Measurements from ENCODE around the gene LEPR. TPM values are rescaled to one million over a fixed set of nuclear protein-coding genes. Genes with fewer than 3 reads are reported as not detected.

The LEPR gene
- total and polyA plus RNA-seq, 8 donors, result 16.6 to 47.7 (median 34.8) TPM

DNA sequence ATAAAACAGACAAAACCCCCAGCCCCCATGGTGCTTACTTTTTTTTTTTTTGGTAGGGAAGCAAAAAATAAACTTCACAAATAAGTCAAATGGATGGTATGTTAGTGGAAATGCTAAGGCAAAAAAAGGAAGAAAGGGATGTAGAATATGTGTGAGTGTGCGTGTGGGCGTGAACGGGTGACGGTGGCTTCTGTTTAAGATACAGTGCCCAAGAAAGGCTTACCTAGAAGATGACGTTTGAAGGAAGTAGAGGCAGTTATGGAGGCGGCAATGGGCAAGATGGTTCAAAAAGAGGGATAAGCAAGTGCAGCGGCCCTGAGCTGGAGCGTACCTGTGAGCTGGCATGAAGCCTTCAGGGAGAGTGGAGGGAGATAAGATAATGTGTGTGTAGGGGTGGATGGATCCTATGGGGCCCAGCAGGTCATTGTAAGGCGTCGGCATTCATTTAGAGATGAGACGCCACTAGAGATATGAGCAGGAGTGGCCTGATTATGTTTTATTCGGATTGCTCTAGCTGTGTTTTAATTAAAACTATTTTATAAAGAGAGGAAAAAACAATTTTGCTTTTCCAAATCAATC lies 19.9 kb downstream of the LEPR start:
- ATAC-seq, result no peak

DNA sequence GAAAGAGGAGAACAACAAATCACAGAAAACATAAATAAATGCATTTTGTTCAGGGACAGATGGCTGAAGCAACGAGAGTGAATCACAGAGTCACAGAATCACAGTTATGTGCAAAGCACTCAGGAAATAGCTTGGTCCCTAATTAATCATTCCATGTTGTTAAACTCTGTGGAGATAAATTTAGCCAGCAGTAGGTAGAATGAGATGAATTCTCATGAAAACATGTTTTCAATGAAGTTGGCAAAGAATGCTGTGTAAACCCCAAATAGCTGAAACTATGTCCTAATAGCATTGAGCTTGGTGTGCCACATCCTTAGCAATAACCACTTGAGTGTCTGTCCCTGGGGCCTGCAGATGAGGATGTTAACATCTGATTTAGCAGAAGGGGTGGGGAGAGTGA lies 20.4 kb downstream of the LEPR start:
- TF ChIP-seq, protein P1, sequence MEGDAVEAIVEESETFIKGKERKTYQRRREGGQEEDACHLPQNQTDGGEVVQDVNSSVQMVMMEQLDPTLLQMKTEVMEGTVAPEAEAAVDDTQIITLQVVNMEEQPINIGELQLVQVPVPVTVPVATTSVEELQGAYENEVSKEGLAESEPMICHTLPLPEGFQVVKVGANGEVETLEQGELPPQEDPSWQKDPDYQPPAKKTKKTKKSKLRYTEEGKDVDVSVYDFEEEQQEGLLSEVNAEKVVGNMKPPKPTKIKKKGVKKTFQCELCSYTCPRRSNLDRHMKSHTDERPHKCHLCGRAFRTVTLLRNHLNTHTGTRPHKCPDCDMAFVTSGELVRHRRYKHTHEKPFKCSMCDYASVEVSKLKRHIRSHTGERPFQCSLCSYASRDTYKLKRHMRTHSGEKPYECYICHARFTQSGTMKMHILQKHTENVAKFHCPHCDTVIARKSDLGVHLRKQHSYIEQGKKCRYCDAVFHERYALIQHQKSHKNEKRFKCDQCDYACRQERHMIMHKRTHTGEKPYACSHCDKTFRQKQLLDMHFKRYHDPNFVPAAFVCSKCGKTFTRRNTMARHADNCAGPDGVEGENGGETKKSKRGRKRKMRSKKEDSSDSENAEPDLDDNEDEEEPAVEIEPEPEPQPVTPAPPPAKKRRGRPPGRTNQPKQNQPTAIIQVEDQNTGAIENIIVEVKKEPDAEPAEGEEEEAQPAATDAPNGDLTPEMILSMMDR (IDR thresholded peaks at IDR 0.05), result no peak
- Histone ChIP-seq H3K27ac (no peak overlapping the region), H3K36me3 (peaks cover 0 to 2% of the 10 kb centered on the region in 2 donors), H3K9me3 (no peaks in the 10 kb centered on the region), H3K4me3 (no peak overlapping the region), H3K27me3 (no peaks in the 10 kb centered on the region), H3K4me1 (no peaks in the 10 kb centered on the region)
- intact Hi-C loops (cut with DNase I), result no loop called here
- ATAC-seq (no peak), DNase-seq (no peak)

More for the DNA sequence above, 19.9 kb downstream of the LEPR start:
- no peaks in the 10 kb centered on the region for H3K9me3 ChIP-seq
- H3K27ac ChIP-seq, result no peak overlapping the region
- H3K4me1 ChIP-seq, result no peaks in the 10 kb centered on the region
- intact Hi-C loops (cut with DNase I), result no loop called here
- DNase-seq, result no peak
- peaks cover 0 to 7% of the 10 kb centered on the region in 2 donors for H3K36me3 ChIP-seq
- no peaks in the 10 kb centered on the region for H3K27me3 ChIP-seq
- no peak overlapping the region for H3K4me3 ChIP-seq
- TF ChIP-seq, protein P1 (IDR thresholded peaks at IDR 0.05), result no peak

DNA sequence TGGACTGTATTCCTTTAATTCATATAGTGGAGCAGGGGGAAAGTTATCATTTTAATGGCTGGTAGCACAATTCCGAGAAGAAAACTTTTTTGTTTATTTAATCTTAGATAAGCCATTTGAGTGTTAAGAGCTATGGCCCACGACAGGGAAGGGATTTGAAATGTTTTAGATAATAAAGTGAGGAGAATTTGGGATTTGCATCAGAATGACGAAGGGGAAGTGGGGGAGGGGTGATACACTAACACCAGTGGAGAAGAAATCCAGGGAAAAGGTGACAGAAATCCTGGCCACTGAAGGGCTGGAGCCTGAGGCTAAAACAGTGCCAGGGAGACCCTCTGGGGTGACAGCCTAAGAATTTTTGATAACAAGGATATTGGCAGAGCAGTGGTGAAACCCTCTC lies 21.0 kb downstream of the LEPR start:
- Histone ChIP-seq H3K4me3 (no peak overlapping the region), H3K27ac (no peak overlapping the region), H3K9me3 (no peaks in the 10 kb centered on the region), H3K27me3 (no peaks in the 10 kb centered on the region), H3K4me1 (no peaks in the 10 kb centered on the region), H3K36me3 (no peaks in the 10 kb centered on the region)
- TF ChIP-seq, protein P1 (IDR thresholded peaks at IDR 0.05), result no peak
- DNase-seq (no peak), ATAC-seq (no peak)
- intact Hi-C loops (cut with DNase I), result no loop called here

DNA sequence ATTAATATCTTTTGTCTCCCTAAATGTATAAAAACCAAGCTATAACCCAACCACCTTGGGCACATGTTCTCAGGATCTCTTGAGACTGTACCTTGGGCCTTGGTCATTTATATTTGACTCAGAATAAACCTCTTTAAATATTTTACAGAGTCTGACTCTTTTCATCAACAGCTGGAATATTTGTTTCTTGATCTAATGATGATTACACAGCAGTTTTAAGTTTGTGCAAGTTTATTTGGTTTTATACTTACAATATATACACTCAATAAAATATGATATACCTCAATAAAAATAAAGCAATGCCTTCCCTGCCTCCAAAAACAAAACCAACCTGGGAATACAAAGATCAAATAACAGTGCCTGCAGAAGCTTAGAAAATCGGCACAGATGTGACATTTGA lies 22.0 kb downstream of the LEPR start:
- Histone ChIP-seq H3K27me3 (no peaks in the 10 kb centered on the region), H3K4me3 (no peak overlapping the region), H3K27ac (no peak overlapping the region), H3K9me3 (no peaks in the 10 kb centered on the region), H3K4me1 (no peaks in the 10 kb centered on the region), H3K36me3 (no peaks in the 10 kb centered on the region)
- intact Hi-C loops (cut with DNase I), result no loop called here
- DNase-seq (no peak), ATAC-seq (no peak)
- TF ChIP-seq, protein P1 (IDR thresholded peaks at IDR 0.05), result no peak

DNA sequence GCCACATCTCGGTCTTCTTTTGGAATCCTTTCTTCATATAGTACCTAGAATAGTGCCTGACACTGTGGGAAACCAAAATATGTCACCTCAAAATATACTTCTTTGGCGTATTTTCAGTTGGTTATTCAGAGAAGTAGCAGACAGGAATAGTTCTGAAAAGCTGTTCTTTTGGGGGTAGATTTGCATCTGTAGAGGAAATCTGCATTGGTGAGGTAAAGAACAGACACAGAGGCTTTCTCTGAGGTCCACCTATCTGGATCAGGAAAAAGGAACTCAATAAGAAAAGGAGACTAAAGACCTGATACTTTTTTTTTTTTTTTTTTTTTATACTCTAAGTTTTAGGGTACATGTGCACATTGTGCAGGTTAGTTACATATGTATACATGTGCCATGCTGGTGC lies 23.2 kb downstream of the LEPR start:
- Histone ChIP-seq H3K27me3 (no peaks in the 10 kb centered on the region), H3K9me3 (no peaks in the 10 kb centered on the region), H3K36me3 (no peaks in the 10 kb centered on the region), H3K4me3 (no peak overlapping the region), H3K27ac (no peak overlapping the region), H3K4me1 (no peaks in the 10 kb centered on the region)
- ATAC-seq (no peak), DNase-seq (no peak)
- TF ChIP-seq, protein P1 (IDR thresholded peaks at IDR 0.05), result no peak
- intact Hi-C loops (cut with DNase I), result no loop called here

Data from left lung (tissue), 10 donors.